ENCODE data around the gene PTP4A1. TPM values are rescaled to one million over a fixed set of nuclear protein-coding genes. Genes with fewer than 3 reads are reported as not detected.

PTP4A1 gene
- total and polyA plus RNA-seq, 2 of the 13 experiments (the other 11 are each of a cell fraction or from before 2014, with no cell fraction given), result 141 to 376 TPM

DNA sequence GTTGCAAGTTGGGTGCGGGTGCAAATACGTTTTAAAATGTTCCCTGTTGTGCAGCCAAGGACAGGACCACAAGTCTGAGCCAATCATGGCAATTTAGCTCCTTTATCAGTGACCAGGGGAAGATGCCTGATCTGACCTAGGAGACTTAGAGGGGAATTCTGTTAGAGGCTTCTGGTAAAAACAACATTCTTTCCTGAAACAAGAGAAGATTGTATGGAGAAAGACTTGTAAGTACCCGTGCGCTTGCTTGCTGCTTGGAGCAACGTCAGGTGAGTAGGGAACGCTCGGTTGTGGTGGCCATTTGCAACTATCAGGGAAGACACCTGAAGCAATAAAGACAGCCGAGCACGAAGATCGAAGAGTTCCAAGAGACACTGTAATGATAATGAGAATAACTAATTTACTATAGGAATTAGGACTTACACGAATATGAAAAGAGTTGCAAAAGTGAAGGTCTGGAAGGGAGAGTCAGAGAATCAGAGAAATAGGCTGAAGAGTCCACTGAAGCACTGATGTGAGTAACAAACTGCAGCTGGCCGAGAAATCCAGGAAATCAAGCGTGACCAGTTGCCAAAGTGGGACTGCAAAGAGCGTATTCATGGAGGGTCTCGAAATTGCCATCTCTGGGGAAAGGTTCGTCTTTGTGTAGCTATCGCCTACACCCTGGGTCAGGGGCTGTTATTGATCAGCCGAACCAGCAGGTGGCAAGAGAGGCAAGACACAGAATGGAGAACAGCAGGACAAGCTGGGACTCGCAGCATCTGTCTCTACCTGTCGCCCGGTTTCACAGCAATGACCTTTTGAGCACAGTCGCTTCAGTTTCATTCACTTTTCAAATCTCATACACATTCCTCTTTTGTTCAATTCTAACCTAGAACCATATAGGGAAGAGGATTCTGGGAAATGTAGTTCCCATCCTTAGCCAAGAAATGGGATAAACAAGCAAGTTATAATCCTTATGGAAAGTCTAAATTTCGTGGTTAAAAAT, 26.1 kb downstream of the PTP4A1 start (continued):
- TF ChIP-seq, protein P1, sequence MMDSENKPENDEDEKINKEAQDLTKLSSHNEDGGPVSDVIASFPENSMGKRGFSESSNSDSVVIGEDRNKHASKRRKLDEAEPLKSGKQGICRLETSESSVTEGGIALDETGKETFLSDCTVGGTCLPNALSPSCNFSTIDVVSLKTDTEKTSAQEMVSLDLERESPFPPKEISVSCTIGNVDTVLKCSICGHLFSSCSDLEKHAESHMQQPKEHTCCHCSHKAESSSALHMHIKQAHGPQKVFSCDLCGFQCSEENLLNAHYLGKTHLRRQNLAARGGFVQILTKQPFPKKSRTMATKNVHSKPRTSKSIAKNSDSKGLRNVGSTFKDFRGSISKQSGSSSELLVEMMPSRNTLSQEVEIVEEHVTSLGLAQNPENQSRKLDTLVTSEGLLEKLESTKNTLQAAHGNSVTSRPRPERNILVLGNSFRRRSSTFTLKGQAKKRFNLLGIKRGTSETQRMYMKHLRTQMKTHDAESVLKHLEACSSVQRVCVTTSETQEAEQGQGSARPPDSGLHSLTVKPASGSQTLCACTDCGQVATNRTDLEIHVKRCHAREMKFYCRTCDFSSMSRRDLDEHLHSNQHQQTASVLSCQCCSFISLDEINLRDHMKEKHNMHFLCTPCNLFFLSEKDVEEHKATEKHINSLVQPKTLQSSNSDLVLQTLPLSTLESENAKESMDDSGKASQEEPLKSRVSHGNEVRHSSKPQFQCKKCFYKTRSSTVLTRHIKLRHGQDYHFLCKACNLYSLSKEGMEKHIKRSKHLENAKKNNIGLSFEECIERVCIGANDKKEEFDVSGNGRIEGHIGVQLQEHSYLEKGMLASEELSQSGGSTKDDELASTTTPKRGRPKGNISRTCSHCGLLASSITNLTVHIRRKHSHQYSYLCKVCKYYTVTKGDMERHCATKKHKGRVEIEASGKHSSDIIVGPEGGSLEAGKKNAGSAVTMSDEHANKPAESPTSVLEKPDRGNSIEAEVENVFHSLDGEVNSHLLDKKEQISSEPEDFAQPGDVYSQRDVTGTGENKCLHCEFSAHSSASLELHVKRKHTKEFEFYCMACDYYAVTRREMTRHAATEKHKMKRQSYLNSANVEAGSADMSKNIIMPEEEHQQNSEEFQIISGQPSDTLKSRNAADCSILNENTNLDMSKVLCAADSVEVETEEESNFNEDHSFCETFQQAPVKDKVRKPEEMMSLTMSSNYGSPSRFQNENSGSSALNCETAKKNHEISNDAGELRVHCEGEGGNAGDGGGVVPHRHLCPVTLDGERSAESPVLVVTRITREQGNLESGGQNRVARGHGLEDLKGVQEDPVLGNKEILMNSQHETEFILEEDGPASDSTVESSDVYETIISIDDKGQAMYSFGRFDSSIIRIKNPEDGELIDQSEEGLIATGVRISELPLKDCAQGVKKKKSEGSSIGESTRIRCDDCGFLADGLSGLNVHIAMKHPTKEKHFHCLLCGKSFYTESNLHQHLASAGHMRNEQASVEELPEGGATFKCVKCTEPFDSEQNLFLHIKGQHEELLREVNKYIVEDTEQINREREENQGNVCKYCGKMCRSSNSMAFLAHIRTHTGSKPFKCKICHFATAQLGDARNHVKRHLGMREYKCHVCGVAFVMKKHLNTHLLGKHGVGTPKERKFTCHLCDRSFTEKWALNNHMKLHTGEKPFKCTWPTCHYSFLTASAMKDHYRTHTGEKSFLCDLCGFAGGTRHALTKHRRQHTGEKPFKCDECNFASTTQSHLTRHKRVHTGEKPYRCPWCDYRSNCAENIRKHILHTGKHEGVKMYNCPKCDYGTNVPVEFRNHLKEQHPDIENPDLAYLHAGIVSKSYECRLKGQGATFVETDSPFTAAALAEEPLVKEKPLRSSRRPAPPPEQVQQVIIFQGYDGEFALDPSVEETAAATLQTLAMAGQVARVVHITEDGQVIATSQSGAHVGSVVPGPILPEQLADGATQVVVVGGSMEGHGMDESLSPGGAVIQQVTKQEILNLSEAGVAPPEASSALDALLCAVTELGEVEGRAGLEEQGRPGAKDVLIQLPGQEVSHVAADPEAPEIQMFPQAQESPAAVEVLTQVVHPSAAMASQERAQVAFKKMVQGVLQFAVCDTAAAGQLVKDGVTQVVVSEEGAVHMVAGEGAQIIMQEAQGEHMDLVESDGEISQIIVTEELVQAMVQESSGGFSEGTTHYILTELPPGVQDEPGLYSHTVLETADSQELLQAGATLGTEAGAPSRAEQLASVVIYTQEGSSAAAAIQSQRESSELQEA (CRISPR knock-in tag; IDR thresholded peaks at IDR 0.05; ENCODE audit: not compliant biosample characterization), result no peak
- TF ChIP-seq ZNF567 (CRISPR knock-in tag; IDR thresholded peaks at IDR 0.05; ENCODE audit: borderline replicate concordance), result no peak
- TF ChIP-seq, protein P2, sequence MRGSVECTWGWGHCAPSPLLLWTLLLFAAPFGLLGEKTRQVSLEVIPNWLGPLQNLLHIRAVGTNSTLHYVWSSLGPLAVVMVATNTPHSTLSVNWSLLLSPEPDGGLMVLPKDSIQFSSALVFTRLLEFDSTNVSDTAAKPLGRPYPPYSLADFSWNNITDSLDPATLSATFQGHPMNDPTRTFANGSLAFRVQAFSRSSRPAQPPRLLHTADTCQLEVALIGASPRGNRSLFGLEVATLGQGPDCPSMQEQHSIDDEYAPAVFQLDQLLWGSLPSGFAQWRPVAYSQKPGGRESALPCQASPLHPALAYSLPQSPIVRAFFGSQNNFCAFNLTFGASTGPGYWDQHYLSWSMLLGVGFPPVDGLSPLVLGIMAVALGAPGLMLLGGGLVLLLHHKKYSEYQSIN (CRISPR knock-in tag; IDR thresholded peaks at IDR 0.05; ENCODE audit: borderline replicate concordance), result no peak
- TF ChIP-seq, protein P3, sequence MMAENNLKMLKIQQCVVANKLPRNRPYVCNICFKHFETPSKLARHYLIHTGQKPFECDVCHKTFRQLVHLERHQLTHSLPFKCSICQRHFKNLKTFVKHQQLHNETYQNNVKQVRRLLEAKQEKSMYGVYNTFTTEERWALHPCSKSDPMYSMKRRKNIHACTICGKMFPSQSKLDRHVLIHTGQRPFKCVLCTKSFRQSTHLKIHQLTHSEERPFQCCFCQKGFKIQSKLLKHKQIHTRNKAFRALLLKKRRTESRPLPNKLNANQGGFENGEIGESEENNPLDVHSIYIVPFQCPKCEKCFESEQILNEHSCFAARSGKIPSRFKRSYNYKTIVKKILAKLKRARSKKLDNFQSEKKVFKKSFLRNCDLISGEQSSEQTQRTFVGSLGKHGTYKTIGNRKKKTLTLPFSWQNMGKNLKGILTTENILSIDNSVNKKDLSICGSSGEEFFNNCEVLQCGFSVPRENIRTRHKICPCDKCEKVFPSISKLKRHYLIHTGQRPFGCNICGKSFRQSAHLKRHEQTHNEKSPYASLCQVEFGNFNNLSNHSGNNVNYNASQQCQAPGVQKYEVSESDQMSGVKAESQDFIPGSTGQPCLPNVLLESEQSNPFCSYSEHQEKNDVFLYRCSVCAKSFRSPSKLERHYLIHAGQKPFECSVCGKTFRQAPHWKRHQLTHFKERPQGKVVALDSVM (CRISPR knock-in tag; IDR thresholded peaks at IDR 0.05), result no peak
- TF ChIP-seq, protein P4, sequence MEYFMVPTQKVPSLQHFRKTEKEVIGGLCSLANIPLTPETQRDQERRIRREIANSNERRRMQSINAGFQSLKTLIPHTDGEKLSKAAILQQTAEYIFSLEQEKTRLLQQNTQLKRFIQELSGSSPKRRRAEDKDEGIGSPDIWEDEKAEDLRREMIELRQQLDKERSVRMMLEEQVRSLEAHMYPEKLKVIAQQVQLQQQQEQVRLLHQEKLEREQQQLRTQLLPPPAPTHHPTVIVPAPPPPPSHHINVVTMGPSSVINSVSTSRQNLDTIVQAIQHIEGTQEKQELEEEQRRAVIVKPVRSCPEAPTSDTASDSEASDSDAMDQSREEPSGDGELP (IDR thresholded peaks at IDR 0.05; ENCODE audit: borderline replicate concordance, low read depth), result no peak
- TF ChIP-seq, protein P5, sequence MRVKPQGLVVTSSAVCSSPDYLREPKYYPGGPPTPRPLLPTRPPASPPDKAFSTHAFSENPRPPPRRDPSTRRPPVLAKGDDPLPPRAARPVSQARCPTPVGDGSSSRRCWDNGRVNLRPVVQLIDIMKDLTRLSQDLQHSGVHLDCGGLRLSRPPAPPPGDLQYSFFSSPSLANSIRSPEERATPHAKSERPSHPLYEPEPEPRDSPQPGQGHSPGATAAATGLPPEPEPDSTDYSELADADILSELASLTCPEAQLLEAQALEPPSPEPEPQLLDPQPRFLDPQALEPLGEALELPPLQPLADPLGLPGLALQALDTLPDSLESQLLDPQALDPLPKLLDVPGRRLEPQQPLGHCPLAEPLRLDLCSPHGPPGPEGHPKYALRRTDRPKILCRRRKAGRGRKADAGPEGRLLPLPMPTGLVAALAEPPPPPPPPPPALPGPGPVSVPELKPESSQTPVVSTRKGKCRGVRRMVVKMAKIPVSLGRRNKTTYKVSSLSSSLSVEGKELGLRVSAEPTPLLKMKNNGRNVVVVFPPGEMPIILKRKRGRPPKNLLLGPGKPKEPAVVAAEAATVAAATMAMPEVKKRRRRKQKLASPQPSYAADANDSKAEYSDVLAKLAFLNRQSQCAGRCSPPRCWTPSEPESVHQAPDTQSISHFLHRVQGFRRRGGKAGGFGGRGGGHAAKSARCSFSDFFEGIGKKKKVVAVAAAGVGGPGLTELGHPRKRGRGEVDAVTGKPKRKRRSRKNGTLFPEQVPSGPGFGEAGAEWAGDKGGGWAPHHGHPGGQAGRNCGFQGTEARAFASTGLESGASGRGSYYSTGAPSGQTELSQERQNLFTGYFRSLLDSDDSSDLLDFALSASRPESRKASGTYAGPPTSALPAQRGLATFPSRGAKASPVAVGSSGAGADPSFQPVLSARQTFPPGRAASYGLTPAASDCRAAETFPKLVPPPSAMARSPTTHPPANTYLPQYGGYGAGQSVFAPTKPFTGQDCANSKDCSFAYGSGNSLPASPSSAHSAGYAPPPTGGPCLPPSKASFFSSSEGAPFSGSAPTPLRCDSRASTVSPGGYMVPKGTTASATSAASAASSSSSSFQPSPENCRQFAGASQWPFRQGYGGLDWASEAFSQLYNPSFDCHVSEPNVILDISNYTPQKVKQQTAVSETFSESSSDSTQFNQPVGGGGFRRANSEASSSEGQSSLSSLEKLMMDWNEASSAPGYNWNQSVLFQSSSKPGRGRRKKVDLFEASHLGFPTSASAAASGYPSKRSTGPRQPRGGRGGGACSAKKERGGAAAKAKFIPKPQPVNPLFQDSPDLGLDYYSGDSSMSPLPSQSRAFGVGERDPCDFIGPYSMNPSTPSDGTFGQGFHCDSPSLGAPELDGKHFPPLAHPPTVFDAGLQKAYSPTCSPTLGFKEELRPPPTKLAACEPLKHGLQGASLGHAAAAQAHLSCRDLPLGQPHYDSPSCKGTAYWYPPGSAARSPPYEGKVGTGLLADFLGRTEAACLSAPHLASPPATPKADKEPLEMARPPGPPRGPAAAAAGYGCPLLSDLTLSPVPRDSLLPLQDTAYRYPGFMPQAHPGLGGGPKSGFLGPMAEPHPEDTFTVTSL (CRISPR knock-in tag; IDR thresholded peaks at IDR 0.05; ENCODE audit: borderline replicate concordance), result no peak; the same call in 1 of the 2 replicates
